ENCODE results near the gene CHCHD6. TPM values are rescaled to one million over a fixed set of nuclear protein-coding genes. Genes with fewer than 3 reads are reported as not detected.

The CHCHD6 gene
- 36.3 TPM for total RNA-seq (2021; ENCODE audit: unreplicated experiment)
- 43.2 and 47.3 TPM in 2 replicates for polyA plus RNA-seq (2012)
- Bru-seq, nascent RNA: percentile 67 among the genes with signal in this experiment
- percentile 53 among the genes with signal in this experiment for BruChase-seq, experiment 1, labeled RNA remaining after a 6-hour chase
- BruChase-seq, experiment 2, labeled RNA remaining after a 2-hour chase: percentile 57 among the genes with signal in this experiment
- long read RNA-seq, transcript CHCHD6-201 (8 exons, 1,006 nt): major isoform, 33 of 46 reads
- long read RNA-seq, partial matches to known transcripts: 6 of 46 reads
- long read RNA-seq, other reads (novel, unspliced or antisense): 7 of 46 reads

GRCh38 chr3:126703512-126704493, at the start of gene CHCHD6:
CHCHD6 (plus strand) TSS chr3:126704240; CDS start chr3:126704313, 73 bp downstream.
- no TSS peak for BruUV-seq (replicated peaks)
- TF ChIP-seq FOSL1 (IDR thresholded peaks at IDR 0.05; ENCODE audit: low read depth) (no peak), POLR2A (IDR thresholded peaks at IDR 0.05; ENCODE audit: borderline replicate concordance, extremely low read depth, insufficient read depth, insufficient read length) (no peak), POLR2AphosphoS5 (IDR thresholded peaks at IDR 0.05; ENCODE audit: low read depth, low read length) (peak; percentile 26; the same call in 1 of the 2 replicates), YY1 (IDR thresholded peaks at IDR 0.05; ENCODE audit: extremely low read depth, insufficient replicate concordance, low read depth, low read length) (no peak), SP1 (IDR thresholded peaks at IDR 0.05; ENCODE audit: low read depth) (peak; percentile 100), SRF (IDR thresholded peaks at IDR 0.05; ENCODE audit: low read depth) (no peak), CBX3 (IDR thresholded peaks at IDR 0.05; ENCODE audit: low read depth) (peak; percentile 67), ZFX (IDR thresholded peaks at IDR 0.05) (peak; percentile 94), CEBPB (IDR thresholded peaks at IDR 0.05; ENCODE audit: low read depth) (no peak), EZH2 (IDR thresholded peaks at IDR 0.05) (no peak), ATF3 (IDR thresholded peaks at IDR 0.05) (no peak), JUND (IDR thresholded peaks at IDR 0.05) (no peak), ZNF274 (IDR thresholded peaks at IDR 0.05; ENCODE audit: low read depth, low read length) (no peak), TCF7L2 (IDR thresholded peaks at IDR 0.05; ENCODE audit: borderline replicate concordance, extremely low read depth, insufficient read depth, insufficient read length) (no peak), EZH2phosphoT487 (IDR thresholded peaks at IDR 0.05; ENCODE audit: borderline replicate concordance) (no peak), SIN3A (IDR thresholded peaks at IDR 0.05; ENCODE audit: low read depth) (no peak)
- TF ChIP-seq, protein P1, sequence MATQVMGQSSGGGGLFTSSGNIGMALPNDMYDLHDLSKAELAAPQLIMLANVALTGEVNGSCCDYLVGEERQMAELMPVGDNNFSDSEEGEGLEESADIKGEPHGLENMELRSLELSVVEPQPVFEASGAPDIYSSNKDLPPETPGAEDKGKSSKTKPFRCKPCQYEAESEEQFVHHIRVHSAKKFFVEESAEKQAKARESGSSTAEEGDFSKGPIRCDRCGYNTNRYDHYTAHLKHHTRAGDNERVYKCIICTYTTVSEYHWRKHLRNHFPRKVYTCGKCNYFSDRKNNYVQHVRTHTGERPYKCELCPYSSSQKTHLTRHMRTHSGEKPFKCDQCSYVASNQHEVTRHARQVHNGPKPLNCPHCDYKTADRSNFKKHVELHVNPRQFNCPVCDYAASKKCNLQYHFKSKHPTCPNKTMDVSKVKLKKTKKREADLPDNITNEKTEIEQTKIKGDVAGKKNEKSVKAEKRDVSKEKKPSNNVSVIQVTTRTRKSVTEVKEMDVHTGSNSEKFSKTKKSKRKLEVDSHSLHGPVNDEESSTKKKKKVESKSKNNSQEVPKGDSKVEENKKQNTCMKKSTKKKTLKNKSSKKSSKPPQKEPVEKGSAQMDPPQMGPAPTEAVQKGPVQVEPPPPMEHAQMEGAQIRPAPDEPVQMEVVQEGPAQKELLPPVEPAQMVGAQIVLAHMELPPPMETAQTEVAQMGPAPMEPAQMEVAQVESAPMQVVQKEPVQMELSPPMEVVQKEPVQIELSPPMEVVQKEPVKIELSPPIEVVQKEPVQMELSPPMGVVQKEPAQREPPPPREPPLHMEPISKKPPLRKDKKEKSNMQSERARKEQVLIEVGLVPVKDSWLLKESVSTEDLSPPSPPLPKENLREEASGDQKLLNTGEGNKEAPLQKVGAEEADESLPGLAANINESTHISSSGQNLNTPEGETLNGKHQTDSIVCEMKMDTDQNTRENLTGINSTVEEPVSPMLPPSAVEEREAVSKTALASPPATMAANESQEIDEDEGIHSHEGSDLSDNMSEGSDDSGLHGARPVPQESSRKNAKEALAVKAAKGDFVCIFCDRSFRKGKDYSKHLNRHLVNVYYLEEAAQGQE (IDR thresholded peaks at IDR 0.05; ENCODE audit: low read depth): no peak
- TF ChIP-seq, protein P2, sequence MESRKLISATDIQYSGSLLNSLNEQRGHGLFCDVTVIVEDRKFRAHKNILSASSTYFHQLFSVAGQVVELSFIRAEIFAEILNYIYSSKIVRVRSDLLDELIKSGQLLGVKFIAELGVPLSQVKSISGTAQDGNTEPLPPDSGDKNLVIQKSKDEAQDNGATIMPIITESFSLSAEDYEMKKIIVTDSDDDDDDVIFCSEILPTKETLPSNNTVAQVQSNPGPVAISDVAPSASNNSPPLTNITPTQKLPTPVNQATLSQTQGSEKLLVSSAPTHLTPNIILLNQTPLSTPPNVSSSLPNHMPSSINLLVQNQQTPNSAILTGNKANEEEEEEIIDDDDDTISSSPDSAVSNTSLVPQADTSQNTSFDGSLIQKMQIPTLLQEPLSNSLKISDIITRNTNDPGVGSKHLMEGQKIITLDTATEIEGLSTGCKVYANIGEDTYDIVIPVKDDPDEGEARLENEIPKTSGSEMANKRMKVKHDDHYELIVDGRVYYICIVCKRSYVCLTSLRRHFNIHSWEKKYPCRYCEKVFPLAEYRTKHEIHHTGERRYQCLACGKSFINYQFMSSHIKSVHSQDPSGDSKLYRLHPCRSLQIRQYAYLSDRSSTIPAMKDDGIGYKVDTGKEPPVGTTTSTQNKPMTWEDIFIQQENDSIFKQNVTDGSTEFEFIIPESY (IDR thresholded peaks at IDR 0.05; ENCODE audit: extremely low read depth, insufficient replicate concordance, low read length): peak; percentile 26

More at GRCh38 chr3:126703512-126704493, at the start of gene CHCHD6:
- Histone ChIP-seq H3K79me2 (ENCODE audit: insufficient read depth, low read length) (peaks cover 46% of the 10 kb centered on the region), H3K4me1 (ENCODE audit: control insufficient read depth in 1 of 2, insufficient read depth in 2 of 2, low read length in 2 of 2) (peaks cover 8 to 21% of the 10 kb centered on the region in 2 experiments; a peak in 3 of 4 replicates), H3K27ac (ENCODE audit: low read depth, low read length) (peak within 1 kb of the TSS; percentile 52), H2AFZ (ENCODE audit: low read depth, low read length, poor library complexity, severe bottlenecking) (peak within 1 kb of the TSS; percentile 86), H3K4me3 (replicated peaks in 1 of 2; ENCODE audit: low read depth in 1 of 2, low read length in 2 of 2) (peak within 1 kb of the TSS; percentile 67 to 82), H3K4me2 (ENCODE audit: low read length) (peak within 1 kb of the TSS; percentile 93), H3K36me3 (ENCODE audit: control insufficient read depth in 1 of 2, insufficient read depth in 2 of 2, low read length in 2 of 2) (no peaks in the 10 kb centered on the region), H3K9me2 (ENCODE audit: insufficient read depth) (no peaks in the 10 kb centered on the region), H3K9me3 (ENCODE audit: control insufficient read depth in 1 of 2, insufficient read depth in 1 of 2, low read depth in 1 of 2, low read length in 2 of 2) (no peaks in the 10 kb centered on the region), H3K9ac (ENCODE audit: low read length) (peak within 1 kb of the TSS; percentile 72), H3K27me3 (ENCODE audit: insufficient read depth, low read length) (no peaks in the 10 kb centered on the region), H4K20me1 (ENCODE audit: insufficient read depth) (no peaks in the 10 kb centered on the region)
- ChIA-PET POLR2A (no interaction called here), RAD21 (ENCODE audit: low non-redundant PET in 1 of 2, low total read pairs in 2 of 2, uncharacterized antibody in 2 of 2, unreplicated experiment in 2 of 2) (no interaction called here), CTCF (interaction anchor here (1.9 kb wide), 1 partner anchor 752 kb away, joined by 4 read pairs; no protein-coding TSS in a partner anchor)
- ATAC-seq: peak; percentile 98
- intact Hi-C loops (cut with micrococcal nuclease): no loop called here
- DNase-seq (ENCODE audit: low read depth, low spot score): peak; percentile 93

All from HCT116 (cell line).